Measurements from ENCODE around the gene C1S.

C1S gene

DNA sequence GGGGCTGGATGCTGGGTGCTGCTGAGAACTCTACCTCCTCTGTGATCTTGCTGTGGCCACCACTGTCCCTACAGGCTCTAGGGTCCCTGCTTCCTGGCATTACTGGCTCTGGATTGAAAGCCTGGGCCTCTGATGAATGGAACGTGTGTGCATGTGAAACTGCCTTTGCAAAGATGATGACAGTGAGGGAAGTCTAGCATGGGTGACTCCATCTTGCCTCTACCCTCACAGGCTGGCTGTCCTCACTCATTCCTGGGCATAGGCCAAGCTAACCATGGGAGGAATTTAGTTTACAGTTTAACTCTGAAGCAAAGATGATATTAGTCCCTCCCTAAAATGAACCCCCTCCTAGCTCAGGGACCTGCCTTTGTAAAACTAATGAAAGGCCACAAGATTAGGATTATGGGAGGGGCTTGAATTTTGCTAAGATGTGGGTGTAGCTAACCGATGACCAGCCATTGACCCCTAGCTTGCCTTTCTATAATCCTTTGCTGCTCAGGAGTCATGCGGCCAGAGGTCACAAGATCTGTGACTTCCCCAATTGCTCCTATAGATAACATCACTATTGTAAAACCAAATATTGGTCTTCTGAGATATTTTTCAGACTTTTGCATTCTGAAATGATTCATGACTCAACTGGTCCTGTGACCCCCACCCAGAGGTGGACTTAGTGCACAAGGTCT is 2.2 kb upstream of the C1S start:
- H3K9me3 ChIP-seq (ENCODE audit: insufficient read depth, low read depth, low read length): no peaks in the 10 kb centered on the region
- H3K27me3 ChIP-seq (ENCODE audit: insufficient read depth, low read length, poor library complexity, severe bottlenecking): no peaks in the 10 kb centered on the region
- no peak overlapping the region for H3K9ac ChIP-seq (ENCODE audit: low read depth, low read length, poor library complexity, severe bottlenecking)
- no peaks in the 10 kb centered on the region for H3K4me1 ChIP-seq (ENCODE audit: insufficient read depth, low read length, poor library complexity, severe bottlenecking)
- no peaks in the 10 kb centered on the region for H3K36me3 ChIP-seq (ENCODE audit: insufficient read depth, low read length)
- no peaks in the 10 kb centered on the region for H3F3A ChIP-seq (ENCODE audit: low read depth)
- H3K4me3 ChIP-seq (ENCODE audit: low read length, poor library complexity, severe bottlenecking): no peak overlapping the region
- no peak overlapping the region for H2AFZ ChIP-seq (ENCODE audit: low read length)
- H3K9me2 ChIP-seq (replicated peaks; ENCODE audit: low read depth, low read length): no peaks in the 10 kb centered on the region
- TF ChIP-seq, protein P1, sequence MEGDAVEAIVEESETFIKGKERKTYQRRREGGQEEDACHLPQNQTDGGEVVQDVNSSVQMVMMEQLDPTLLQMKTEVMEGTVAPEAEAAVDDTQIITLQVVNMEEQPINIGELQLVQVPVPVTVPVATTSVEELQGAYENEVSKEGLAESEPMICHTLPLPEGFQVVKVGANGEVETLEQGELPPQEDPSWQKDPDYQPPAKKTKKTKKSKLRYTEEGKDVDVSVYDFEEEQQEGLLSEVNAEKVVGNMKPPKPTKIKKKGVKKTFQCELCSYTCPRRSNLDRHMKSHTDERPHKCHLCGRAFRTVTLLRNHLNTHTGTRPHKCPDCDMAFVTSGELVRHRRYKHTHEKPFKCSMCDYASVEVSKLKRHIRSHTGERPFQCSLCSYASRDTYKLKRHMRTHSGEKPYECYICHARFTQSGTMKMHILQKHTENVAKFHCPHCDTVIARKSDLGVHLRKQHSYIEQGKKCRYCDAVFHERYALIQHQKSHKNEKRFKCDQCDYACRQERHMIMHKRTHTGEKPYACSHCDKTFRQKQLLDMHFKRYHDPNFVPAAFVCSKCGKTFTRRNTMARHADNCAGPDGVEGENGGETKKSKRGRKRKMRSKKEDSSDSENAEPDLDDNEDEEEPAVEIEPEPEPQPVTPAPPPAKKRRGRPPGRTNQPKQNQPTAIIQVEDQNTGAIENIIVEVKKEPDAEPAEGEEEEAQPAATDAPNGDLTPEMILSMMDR (conservative IDR thresholded peaks at IDR 0.05; ENCODE audit: low read length): no peak
- no peak for TF ChIP-seq EZH2phosphoT487 (IDR thresholded peaks at IDR 0.05; ENCODE audit: borderline replicate concordance)
- no peak overlapping the region for H3K4me2 ChIP-seq (ENCODE audit: low read depth, low read length, poor library complexity, severe bottlenecking)
- H4K20me1 ChIP-seq (ENCODE audit: insufficient read depth, low read length, poor library complexity, severe bottlenecking): no peaks in the 10 kb centered on the region
- H3K79me2 ChIP-seq (ENCODE audit: insufficient read depth, low read length): no peaks in the 10 kb centered on the region

GRCh38 chr12:7058850-7059395 is 1.6 kb upstream of the C1S start:
- no peaks in the 10 kb centered on the region for H3K4me1 ChIP-seq (ENCODE audit: insufficient read depth, low read length, poor library complexity, severe bottlenecking)

GRCh38 chr12:7059780-7060179 is 738 bp upstream of the C1S start:
- H2AFZ ChIP-seq (ENCODE audit: low read length): no peak overlapping the region
- H3K4me2 ChIP-seq (ENCODE audit: low read depth, low read length, poor library complexity, severe bottlenecking): no peak overlapping the region
- no peak overlapping the region for H3K4me3 ChIP-seq (ENCODE audit: low read length, poor library complexity, severe bottlenecking)
- TF ChIP-seq, protein P1 (conservative IDR thresholded peaks at IDR 0.05; ENCODE audit: low read length): no peak
- TF ChIP-seq EZH2phosphoT487 (IDR thresholded peaks at IDR 0.05; ENCODE audit: borderline replicate concordance): no peak
- H3K9me3 ChIP-seq (ENCODE audit: insufficient read depth, low read depth, low read length): no peaks in the 10 kb centered on the region
- no peaks in the 10 kb centered on the region for H3K4me1 ChIP-seq (ENCODE audit: insufficient read depth, low read length, poor library complexity, severe bottlenecking)
- H4K20me1 ChIP-seq (ENCODE audit: insufficient read depth, low read length, poor library complexity, severe bottlenecking): no peaks in the 10 kb centered on the region
- no peaks in the 10 kb centered on the region for H3K9me2 ChIP-seq (replicated peaks; ENCODE audit: low read depth, low read length)
- no peaks in the 10 kb centered on the region for H3K27me3 ChIP-seq (ENCODE audit: insufficient read depth, low read length, poor library complexity, severe bottlenecking)
- H3F3A ChIP-seq (ENCODE audit: low read depth): no peaks in the 10 kb centered on the region
- no peak overlapping the region for H3K9ac ChIP-seq (ENCODE audit: low read depth, low read length, poor library complexity, severe bottlenecking)
- no peaks in the 10 kb centered on the region for H3K79me2 ChIP-seq (ENCODE audit: insufficient read depth, low read length)
- H3K36me3 ChIP-seq (ENCODE audit: insufficient read depth, low read length): no peaks in the 10 kb centered on the region

More at GRCh38 chr12:7058850-7059395, 1.6 kb upstream of the C1S start:
- no peaks in the 10 kb centered on the region for H3K27me3 ChIP-seq (ENCODE audit: insufficient read depth, low read length, poor library complexity, severe bottlenecking)
- H3K9me3 ChIP-seq (ENCODE audit: insufficient read depth, low read depth, low read length): no peaks in the 10 kb centered on the region
- H3K9ac ChIP-seq (ENCODE audit: low read depth, low read length, poor library complexity, severe bottlenecking): no peak overlapping the region
- no peaks in the 10 kb centered on the region for H3K36me3 ChIP-seq (ENCODE audit: insufficient read depth, low read length)
- no peak overlapping the region for H3K4me3 ChIP-seq (ENCODE audit: low read length, poor library complexity, severe bottlenecking)
- H4K20me1 ChIP-seq (ENCODE audit: insufficient read depth, low read length, poor library complexity, severe bottlenecking): no peaks in the 10 kb centered on the region
- H3K4me2 ChIP-seq (ENCODE audit: low read depth, low read length, poor library complexity, severe bottlenecking): no peak overlapping the region
- no peak for TF ChIP-seq EZH2phosphoT487 (IDR thresholded peaks at IDR 0.05; ENCODE audit: borderline replicate concordance)
- TF ChIP-seq, protein P1 (conservative IDR thresholded peaks at IDR 0.05; ENCODE audit: low read length): no peak
- no peak overlapping the region for H2AFZ ChIP-seq (ENCODE audit: low read length)
- no peaks in the 10 kb centered on the region for H3K79me2 ChIP-seq (ENCODE audit: insufficient read depth, low read length)
- no peaks in the 10 kb centered on the region for H3F3A ChIP-seq (ENCODE audit: low read depth)
- H3K9me2 ChIP-seq (replicated peaks; ENCODE audit: low read depth, low read length): no peaks in the 10 kb centered on the region

All from Loucy (cell line).